HG03103 (cell line): ENCODE results near the gene OOSP4B.
"Not testable (repeated sequence)": the region's sequence is repeated elsewhere in the genome, so short reads cannot be mapped to it uniquely, and the experiment has no call there.

Source experiments
- ATAC-seq: cut with Tn5 transposase; IDR thresholded peaks from one replicate; pipeline ENCODE4 v1.9.1; 2021; ENCODE audit warnings: low read depth; ENCODE audit not compliant: unreplicated experiment

Gene OOSP4B

DNA sequence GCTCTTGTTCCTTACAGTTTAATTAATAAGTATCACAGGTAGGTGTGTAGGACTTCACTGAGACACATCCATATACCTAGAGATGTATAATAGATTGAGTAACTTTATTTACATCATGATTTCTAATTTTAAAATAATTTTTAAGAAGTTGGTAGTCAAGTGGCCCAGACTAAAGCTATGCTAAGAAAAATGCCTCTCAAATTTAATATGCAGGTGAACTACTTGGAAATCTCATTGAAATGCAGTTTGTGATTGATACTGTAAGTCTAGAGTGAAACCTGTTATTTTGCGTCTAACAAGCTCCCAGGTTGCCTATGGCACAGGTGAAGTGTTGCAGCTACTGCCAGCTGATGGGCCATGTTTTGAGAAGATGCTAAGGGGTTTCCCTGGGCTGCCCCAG, at the start of gene OOSP4B:
OOSP4B (plus strand) TSS at position 301 of the 400 bp plus-strand sequence.
- no peak for ATAC-seq

DNA sequence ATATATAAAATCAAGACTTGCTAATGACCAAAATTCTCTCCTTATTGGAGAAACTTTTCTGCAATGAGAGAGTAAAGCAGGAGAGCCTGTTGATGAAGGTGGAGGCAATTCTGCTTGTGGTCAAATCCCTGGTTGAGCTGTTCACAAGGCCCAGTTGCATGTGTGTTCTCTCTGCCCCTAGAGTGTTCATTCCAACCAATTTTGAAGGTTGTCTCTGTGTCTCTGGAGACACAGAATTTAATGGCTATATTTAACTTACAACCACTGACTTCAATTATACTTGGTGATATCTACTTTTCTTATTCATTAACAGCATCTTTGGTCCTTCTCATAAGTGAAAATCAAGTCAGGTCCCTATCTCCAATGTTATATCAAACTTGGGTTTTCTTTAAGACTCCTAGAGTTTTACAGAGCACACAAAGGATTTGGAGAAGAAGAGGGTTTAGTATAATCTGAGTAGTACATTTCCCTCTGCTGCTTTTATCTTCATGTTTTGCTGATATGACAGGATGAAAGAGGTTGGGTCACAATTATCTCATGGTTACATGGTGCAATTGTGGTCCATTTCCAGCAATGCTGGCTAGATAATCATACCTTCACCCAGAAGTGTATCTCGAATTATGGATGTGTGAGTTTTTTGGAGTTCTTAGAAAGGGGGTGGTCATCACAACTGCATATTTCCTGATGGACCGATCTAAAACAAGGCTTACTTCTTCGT, 49.1 kb upstream of the OOSP4B start:
- no peak for ATAC-seq

DNA sequence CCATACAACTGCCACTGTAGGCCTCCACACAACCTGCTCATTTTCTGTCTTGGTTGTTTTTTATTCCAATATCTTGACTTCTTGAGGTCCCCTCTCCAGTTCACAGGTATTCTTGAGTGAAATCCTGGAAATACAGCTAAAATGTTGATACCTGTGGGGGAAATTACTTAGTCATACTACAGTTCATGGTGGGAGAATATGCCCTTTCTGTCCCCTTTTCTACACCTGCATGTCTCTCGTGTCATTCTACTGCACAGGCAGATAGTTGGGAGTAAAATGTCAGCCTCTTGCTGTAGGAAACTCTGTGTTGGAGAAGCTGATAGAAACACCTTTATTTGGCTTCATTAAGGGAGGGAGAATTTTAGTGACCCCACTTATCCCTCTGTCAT, 48.6 kb upstream of the OOSP4B start:
- no peak for ATAC-seq

DNA sequence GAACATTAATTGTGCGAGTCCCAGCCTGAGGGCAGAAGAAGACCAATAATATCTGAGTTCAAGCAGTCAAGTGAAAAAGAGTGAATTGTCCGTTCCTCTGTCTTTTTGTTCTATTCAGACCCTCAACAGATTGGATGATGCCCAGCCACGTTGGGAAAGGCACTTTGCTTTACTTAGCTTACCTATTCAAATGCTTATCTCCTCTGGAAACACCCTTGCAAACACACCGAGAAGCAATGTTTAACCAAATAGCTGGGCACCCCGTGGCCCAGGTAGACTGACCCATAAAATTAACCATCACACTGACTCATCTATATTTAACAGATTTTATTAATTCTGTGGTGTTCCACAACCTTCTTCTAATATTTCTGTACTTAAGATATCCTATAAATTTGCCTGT, 43.9 kb upstream of the OOSP4B start:
- no peak for ATAC-seq

DNA sequence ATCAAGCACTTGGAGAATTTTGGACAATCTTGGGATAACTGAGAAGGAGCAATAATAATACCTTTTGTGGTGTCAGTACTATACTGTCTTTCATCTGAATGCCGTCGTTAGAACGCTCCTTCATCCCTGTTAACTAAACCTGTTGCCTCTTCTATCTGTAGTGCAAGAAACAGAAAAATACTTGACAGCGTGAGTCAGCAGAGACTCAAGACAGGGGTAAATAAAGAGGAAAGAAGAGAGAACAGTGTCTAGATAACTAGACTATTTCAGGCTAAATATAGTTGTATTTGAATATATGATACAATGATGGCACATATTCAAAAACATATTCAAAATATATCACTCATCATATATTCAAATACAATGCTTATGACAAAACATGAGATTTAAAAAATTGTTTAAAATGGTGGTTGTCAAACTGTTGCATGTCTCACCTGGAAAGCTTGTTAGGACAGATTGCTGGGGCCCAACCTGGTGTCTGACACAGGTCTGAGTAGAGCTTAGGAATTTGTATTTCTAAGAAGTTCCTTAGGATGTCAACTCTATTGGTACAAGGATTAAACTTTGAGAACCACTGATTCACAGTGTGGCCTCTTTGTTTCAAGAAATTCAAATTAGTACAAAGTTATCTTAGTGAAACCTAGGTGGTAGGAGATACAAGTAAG, 35.7 kb upstream of the OOSP4B start:
- no peak for ATAC-seq

DNA sequence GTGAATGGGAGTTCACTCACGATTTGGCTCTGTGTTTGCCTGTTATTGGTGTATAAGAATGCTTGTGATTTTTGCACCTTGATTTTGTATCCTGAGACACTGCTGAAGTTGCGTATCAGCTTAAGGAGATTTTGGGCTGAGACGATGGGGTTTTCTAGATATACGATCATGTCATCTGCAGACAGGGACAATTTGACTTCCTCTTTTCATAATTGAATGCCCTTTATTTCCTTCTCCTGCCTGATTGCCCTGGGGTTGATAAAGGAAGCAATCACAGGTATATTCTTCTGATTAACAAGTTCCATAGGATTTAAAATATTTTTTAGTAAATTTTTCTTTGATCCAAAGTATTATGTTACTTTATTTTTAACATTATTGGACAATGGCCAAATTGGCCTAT, 34.9 kb upstream of the OOSP4B start:
- ATAC-seq, result not testable (repeated sequence)

DNA sequence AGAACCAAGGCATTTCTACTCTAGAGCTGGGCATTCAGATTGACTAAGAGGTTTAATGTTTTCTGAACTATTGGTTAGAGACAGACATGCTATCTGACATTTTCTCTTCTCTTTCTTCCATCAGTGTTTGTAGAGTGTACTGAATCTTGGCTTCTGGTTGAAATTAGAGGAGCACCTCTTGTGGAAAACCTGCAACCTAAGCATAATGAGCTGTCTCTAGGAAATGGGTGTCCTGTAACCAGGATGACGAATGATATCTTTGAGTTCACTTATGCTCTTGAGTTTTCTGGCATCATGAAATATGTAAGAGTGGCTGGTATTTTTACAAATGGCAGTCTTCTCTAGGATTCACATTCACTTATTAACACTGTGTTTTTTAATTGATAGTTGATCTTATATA, 33.8 kb upstream of the OOSP4B start:
- no peak for ATAC-seq

DNA sequence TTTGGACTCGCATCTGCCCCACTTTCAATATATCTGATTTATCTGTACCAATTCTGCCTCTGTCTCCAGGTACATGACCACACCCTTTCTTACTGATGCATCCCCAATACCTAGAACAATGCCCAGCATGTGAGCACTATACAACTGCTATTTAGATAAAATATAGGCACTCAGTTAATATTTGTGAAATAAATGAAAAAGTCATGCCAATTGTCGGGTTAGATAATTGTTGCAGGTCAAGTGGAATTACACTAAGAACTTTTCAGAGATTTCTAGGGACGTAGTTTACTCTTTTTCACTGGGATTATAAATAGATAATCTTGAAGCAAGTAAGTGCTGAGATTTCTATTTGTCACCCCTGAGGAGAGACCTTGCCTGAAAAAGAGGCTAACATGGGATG, 32.6 kb upstream of the OOSP4B start:
- ATAC-seq, result no peak

DNA sequence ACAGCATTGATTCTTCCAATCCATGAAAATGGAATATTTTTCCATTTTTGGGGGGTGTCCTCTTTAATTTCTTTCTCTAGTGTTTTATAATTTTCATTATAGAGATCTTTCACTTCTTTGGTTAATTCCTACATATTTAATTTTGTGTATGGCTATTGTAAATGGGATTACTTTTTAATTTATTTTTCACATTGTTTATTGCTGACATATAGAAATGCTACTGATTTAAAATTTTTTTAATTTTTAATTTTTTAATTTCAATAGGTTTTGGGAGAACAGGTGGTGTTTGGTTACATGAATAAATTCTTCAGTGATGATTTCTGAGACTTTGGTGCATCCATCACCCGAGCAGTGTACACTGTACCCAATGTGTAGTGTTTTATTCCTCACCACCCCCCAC, 26.6 kb upstream of the OOSP4B start:
- ATAC-seq, result no peak

DNA sequence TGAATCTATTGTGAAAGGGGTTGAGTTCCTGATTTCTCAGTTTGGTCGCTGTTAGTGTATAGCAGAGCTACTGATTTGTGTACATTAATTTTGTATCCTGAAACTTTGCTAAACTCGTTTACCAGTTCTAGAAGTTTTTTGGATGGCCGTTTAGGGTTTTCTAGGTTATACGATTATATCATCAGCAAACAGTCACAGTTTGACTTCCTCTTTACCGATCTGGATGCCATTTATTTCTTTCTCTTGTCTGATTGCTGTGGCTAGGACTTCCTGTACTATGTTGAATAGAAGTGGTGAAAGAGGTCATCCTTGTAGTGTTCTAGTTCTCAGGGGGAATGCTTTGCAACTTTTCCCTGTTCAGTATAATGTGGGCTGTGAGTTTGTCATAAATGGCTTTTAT, 24.6 kb upstream of the OOSP4B start:
- no peak for ATAC-seq

DNA sequence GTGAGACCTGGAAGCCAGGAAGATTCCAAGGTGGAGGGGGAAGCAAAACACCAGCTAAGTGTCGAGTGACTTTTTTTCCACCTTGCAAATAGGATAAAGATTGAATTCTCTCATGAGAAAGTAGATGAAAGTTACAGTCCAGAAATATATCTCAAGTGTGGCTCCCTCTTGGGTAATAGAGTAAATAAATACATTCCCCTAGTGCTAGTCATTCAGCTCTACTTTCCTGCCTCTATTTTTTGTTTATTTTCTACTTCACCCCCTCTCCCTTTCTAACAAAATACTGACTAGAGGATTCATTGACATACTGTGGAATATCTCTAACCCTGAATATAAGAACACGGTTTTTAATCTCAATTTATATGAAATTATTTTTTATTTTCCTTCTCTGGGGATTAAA, 19.2 kb upstream of the OOSP4B start:
- ATAC-seq, result no peak

DNA sequence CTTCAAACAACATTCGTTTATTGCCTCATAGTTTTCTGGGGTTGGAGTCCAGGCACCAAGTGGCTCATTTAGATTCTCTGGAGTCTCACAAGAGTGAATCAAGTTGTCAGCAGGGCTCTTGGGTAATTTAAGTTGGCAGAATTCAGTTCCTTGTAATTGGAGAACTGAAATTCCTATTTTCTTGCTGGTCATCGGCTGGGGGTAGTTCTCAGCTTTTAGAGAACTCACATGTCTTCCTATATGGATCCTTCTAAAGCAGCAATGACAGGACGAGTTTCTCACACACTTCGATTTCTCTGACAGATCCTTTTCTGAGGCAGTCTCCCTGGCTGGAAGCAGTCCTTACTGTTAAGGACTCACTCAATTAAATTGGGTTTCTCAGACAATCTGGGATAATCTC, 17.3 kb upstream of the OOSP4B start:
- ATAC-seq, result no peak

DNA sequence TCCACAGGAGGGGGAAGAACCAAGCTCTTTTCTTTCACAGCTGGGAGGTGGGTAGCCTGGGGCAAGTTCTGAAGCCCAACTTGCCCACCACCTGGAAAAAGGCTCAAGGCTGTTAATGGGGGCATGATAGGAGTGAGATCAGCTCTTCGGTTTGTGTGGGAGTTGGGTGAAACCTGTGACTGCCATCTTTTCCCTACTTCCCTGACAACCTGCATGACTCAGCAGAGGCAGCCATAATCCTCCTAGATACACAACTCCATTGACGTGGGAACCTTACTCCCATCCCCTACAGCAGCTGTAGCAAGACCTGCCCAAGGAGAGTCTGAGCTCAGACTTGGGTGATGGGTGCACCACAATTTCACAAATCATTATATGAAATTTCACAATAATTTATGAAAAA, 13.3 kb upstream of the OOSP4B start:
- no peak for ATAC-seq

DNA sequence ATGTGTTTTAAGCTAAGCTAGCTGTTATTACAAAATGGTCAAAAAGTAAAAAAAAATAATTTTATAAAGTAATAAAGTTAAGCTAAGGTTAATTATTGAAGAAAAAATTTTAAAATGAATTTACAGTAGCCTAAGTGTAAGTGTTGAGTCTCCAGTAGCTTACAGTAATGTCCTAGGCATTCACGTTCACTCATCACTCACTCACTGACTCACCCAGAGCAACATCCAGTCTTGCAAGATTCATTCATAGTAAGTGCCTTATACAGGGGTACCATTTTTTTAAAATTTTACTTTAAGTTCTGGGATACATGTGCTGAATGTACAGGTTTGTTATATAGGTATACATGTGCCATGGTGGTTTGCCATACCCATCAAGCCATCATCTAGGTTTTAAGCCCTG, 11.6 kb upstream of the OOSP4B start:
- no peak for ATAC-seq

DNA sequence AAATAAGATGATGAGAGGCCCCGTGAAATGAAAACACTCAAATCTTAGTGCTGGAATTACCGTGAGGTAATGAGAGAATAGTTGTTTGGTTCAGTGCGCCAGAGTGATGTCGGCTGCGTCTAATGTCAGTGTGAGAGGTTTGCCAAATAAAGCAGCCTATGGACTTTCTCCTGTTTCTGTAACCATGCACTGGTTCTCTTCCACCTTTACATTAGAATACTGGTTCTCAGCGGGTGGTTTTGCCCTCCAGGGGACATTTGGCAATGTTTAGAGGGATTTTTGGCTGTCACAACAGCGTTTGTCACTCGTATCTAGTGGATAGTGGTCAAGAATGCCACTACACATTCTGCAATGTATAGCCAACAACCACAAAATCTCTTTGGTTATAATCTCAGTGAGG, 1.1 kb downstream of the OOSP4B start:
- ATAC-seq, result no peak

DNA sequence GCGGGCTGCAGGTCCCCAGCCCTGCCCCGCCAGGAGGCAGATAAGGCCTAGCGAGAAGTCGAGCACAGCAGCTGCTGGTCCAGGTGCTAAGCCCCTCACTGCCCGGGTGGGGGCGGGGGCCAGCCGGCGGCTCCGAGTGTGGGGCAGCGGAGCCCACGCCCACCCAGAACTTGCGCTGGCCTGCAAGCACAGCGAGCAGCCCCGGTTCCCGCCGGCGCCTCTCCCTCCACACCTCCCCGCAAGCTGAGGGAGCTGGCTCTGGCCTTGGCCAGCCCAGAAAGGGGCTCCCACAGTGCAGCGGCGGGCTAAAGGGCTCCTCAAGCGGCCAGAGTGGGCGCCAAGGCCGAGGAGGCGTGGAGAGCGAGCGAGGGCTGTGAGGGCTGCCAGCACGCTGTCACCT, 3.4 kb downstream of the OOSP4B start:
- not testable (repeated sequence) for ATAC-seq

DNA sequence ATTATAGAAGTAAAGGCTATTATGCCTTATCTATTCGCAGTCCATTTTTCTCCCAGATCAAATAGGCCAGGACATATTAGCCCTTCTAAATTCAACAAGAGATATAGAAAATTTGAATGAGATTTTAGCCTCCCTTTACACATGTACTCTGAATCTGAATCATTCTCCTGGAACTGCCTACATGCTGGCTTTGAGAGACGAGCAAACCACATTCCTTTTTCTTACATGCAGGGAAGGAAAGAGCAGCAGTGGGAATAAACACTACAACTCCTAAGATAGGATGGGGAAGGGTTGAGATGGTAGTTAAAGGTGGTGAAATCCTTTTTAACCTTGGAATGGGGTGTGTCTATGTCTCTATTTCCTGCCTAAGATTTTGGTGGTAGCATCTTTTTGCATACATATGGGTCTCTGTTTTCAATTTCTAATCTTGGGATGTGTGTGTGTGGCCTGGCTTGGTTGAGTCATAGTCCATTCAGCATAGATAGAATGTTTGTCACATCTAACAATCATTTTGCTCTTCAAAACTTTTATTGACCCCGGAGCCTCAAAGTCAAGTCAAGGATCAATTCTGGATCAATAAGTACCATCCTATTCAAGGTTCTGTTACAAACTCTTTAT, 12.1 kb downstream of the OOSP4B start:
- no peak for ATAC-seq

DNA sequence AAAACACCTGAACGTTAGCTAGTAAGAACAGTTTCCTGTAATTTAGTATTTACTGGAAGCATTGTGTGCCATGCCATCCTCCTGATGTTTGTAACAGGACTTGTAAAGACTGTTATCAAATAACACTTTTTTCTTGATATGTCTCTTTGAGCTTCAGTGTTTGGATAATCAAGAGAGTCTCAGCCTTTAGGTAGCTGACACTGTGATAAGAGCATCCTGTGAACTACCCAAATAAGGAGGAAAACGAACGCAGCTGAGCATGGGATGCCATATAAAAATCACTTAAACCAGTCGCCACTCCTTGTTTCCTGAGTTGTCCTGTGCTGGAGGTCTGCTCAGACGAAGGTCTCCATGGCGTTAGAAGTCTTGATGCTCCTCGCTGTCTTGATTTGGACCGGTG, 23.1 kb downstream of the OOSP4B start, which contains the start of gene OOSP2:
OOSP2 (plus strand) TSS at position 301 of the 400 bp plus-strand sequence; CDS start at position 352, 51 bp downstream.
- ATAC-seq, result no peak

DNA sequence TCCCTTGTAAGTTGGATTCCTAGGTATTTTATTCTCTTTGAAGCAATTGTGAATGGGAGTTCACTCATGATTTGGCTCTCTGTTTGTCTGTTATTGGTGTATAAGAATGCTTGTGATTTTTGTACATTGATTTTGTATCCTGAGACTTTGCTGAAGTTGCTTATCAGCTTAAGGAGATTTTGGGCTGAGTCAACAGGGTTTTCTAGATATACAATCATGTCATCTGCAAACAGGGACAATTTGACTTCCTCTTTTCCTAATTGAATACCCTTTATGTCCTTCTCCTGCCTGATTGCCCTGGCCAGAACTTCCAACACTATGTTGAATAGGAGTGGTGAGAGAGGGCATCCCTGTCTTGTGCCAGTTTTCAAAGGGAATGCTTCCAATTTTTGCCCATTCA, 33.4 kb downstream of the OOSP4B start:
- ATAC-seq, result not testable (repeated sequence)

DNA sequence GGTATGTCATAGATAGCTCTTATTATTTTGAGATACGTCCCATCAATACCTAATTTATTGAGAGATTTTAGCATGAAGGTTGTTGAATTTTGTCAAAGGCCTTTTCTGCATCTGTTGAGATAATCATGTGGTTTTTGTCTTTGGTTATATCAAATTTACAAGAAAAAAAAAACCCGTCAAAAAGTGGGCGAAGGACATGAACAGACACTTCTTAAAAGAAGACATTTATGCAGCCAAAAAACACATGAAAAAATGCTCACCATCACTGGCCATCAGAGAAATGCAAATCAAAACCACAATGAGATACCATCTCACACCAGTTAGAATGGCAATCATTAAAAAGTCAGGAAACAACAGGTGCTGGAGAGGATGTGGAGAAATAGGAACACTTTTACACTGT, 33.9 kb downstream of the OOSP4B start:
- not testable (repeated sequence) for ATAC-seq

DNA sequence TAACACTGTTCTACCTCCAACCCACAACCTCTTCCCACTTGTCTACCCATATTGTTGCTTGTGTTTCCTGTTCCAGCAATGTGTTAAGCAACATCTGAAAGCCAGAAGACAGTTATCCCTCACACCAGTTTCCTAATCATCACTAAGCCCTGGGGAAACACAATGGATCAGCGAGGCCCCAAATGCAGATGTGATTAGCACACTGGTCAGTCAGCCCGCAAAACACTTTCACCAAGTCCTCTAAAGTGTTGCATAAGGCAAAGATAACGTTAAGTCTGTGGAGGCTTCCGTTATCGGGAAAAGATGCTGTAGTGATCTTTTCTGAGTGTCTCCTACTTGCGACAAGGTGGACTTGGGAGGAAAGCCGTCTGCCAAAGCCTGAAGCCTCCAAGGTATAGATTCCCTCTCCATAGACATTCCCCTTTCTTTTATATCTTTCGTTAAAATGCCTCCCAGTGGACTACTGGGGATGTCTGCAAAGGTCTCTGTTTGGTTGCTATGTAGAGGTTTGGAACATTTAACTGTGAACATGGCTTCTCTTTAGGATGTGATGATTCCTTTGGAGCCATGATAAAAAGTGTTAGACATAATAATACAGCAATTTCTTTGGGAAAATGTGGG, 39.5 kb downstream of the OOSP4B start, which contains the start of gene MS4A3:
MS4A3 (plus strand) TSS at position 317 of the 621 bp plus-strand sequence. CDS start 4,496 bp downstream, outside the sequence.
- ATAC-seq, result no peak
